PFSK-1 (cell line): Measurements from ENCODE around the gene HDGFL2.

Experiments
- FOXP2 ChIP-seq: optimal IDR thresholded peaks from 2 replicates; pipeline ENCODE3; 2011; ENCODE audit warnings: borderline replicate concordance, control low read depth, inconsistent platforms; ENCODE audit not compliant: insufficient read depth; ENCODE audit errors: extremely low read length, extremely low read depth
- POLR2AphosphoS5 ChIP-seq: IDR thresholded peaks from 2 replicates; pipeline ENCODE4 v1.6.1; 2012; ENCODE audit warnings: low read depth, mild to moderate bottlenecking, control low read depth, low read length, moderate library complexity
- REST ChIP-seq, 2 experiments: IDR thresholded peaks; 2 replicates each; pipeline versions ENCODE4 v1.6.1 to v1.8.0; 2011 to 2012; ENCODE audit warnings: low read depth in 2 of 2, low read length in 2 of 2, control low read depth in 1 of 2, inconsistent platforms in 1 of 2, mild to moderate bottlenecking in 1 of 2, moderate library complexity in 1 of 2; ENCODE audit not compliant: insufficient read depth in 1 of 2
- SIN3A ChIP-seq: IDR thresholded peaks from 2 replicates; pipeline ENCODE4 v1.6.1; 2012; ENCODE audit warnings: mild to moderate bottlenecking, low read length, moderate library complexity, borderline replicate concordance; ENCODE audit not compliant: insufficient read depth
- TAF1 ChIP-seq: IDR thresholded peaks from 2 replicates; pipeline ENCODE4 v1.6.1; 2012; ENCODE audit warnings: low read length, control low read depth, borderline replicate concordance; ENCODE audit not compliant: insufficient read depth

Gene HDGFL2

GRCh38 chr19:4464815-4465581 is 7.1 kb upstream of the HDGFL2 start:
- TF ChIP-seq REST (IDR thresholded peaks at IDR 0.05; ENCODE audit: insufficient read depth in 1 of 2, low read depth in 2 of 2, low read length in 2 of 2) (no peak), SIN3A (no peak), FOXP2 (no peak), TAF1 (no peak), POLR2AphosphoS5 (no peak)

GRCh38 chr19:4467835-4468234 is 4.3 kb upstream of the HDGFL2 start:
- TF ChIP-seq REST (IDR thresholded peaks at IDR 0.05; ENCODE audit: insufficient read depth in 1 of 2, low read depth in 2 of 2, low read length in 2 of 2): no peak
- TF ChIP-seq POLR2AphosphoS5: no peak
- no peak for TF ChIP-seq FOXP2

- no peak for TF ChIP-seq FOXP2
- no peak; the same call in 1 of the 2 replicates for TF ChIP-seq TAF1
- peak; percentile 55; the same call in 1 of the 2 replicates for TF ChIP-seq POLR2AphosphoS5
- no peak for TF ChIP-seq REST (IDR thresholded peaks at IDR 0.05; ENCODE audit: insufficient read depth in 1 of 2, low read depth in 2 of 2, low read length in 2 of 2)
Observed at GRCh38 chr19:4471403-4472173, 509 bp upstream of the HDGFL2 start.

- TF ChIP-seq FOXP2 (no peak), SIN3A (no peak), REST (IDR thresholded peaks at IDR 0.05; ENCODE audit: insufficient read depth in 1 of 2, low read depth in 2 of 2, low read length in 2 of 2) (no peak), TAF1 (no peak), POLR2AphosphoS5 (no peak)
Observed at GRCh38 chr19:4473011-4473762, 1.1 kb downstream of the HDGFL2 start.
